Activated CD4-positive, CD25-positive, alpha-beta regulatory T cell treated with anti-CD3 and anti-CD28 coated beads, Interleukin-2, amount 50 U/mL, for 16 hours (primary cell): Measurements from ENCODE around the gene LAMC3.
"Not testable (repeated sequence)": the region's sequence is repeated elsewhere in the genome, so short reads cannot be mapped to it uniquely, and the experiment has no call there.

Experiments
- DNase-seq: peaks from one replicate; pipeline ENCODE4 v3.0.0-alpha.2; 2020; ENCODE audit warnings: low read depth, low spot score

LAMC3 gene

GRCh38 chr9:131097126-131097947 lies 88.4 kb downstream of the LAMC3 start:
- DNase-seq = no peak

GRCh38 chr9:131097948-131098278 lies 88.9 kb downstream of the LAMC3 start:
- no peak for DNase-seq

GRCh38 chr9:131098391-131099101 lies 89.6 kb downstream of the LAMC3 start:
- DNase-seq = no peak

- no peak for DNase-seq
Measured at GRCh38 chr9:131099102-131099606, 90.2 kb downstream of the LAMC3 start.

GRCh38 chr9:131099845-131100244 lies 90.9 kb downstream of the LAMC3 start:
- not testable (repeated sequence) for DNase-seq

- no peak for DNase-seq
Measured at GRCh38 chr9:131100445-131100844, 91.5 kb downstream of the LAMC3 start.

- no peak for DNase-seq
Measured at GRCh38 chr9:131101207-131101964, 92.4 kb downstream of the LAMC3 start.

GRCh38 chr9:131103024-131103423 lies 94.0 kb downstream of the LAMC3 start:
- no peak for DNase-seq

GRCh38 chr9:131103535-131103934 lies 94.6 kb downstream of the LAMC3 start:
- no peak for DNase-seq

- no peak for DNase-seq
Measured at GRCh38 chr9:131104016-131104740, 95.2 kb downstream of the LAMC3 start.

- no peak for DNase-seq
Measured at GRCh38 chr9:131105952-131106351, 97.0 kb downstream of the LAMC3 start.

- no peak for DNase-seq
Measured at GRCh38 chr9:131107760-131108159, 98.8 kb downstream of the LAMC3 start.

GRCh38 chr9:131111186-131111853 lies 102.3 kb downstream of the LAMC3 start:
- DNase-seq = no peak

GRCh38 chr9:131111854-131112311 lies 102.9 kb downstream of the LAMC3 start:
- DNase-seq = no peak

GRCh38 chr9:131112374-131113154 lies 103.6 kb downstream of the LAMC3 start:
- no peak for DNase-seq

- no peak for DNase-seq
Measured at GRCh38 chr9:131113655-131114054, 104.7 kb downstream of the LAMC3 start.

- no peak for DNase-seq
Measured at GRCh38 chr9:131114084-131114535, 105.1 kb downstream of the LAMC3 start.

GRCh38 chr9:131115360-131115742 lies 106.4 kb downstream of the LAMC3 start:
- not testable (repeated sequence) for DNase-seq

GRCh38 chr9:131116281-131117120 lies 107.5 kb downstream of the LAMC3 start:
- no peak for DNase-seq
